NT2/D1 (cell line): ENCODE results near the gene UBAC2.

Experiments
- SUZ12 ChIP-seq: IDR thresholded peaks from 2 replicates; pipeline ENCODE4 v1.6.1; 2011; ENCODE audit not compliant: insufficient read length, insufficient read depth; ENCODE audit errors: extremely low read depth
- YY1 ChIP-seq: IDR thresholded peaks from 2 replicates; pipeline ENCODE4 v1.6.1; 2011; ENCODE audit not compliant: insufficient read length, insufficient read depth
- ZNF274 ChIP-seq: IDR thresholded peaks from 2 replicates; pipeline ENCODE4 v1.6.1; 2011; ENCODE audit warnings: mild to moderate bottlenecking, low read depth, low read length

DNA sequence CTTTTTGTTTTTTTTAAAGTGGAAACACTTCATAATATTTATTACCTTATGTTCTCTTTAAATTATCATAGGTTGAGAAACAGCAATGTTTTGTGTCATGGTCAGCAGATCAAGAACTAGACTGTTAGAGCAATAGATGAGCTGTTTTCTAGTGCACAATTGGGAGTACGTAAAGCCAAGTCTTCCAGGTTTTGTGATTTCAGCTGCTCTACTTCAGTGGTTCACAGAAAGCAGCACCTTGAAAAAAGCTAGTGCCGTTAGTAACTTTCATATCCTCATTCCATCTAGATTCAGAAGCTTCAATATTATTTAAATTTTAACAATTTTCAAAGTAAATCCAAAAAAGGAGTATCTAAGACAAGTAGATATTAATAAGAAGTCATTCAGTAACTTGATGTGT lies 55.6 kb downstream of the UBAC2 start:
- no peak for TF ChIP-seq ZNF274
- TF ChIP-seq SUZ12, result no peak
- no peak for TF ChIP-seq YY1
